Activated CD4-positive, CD25-positive, alpha-beta regulatory T cell (primary cell): ENCODE measurements around the gene CDC27.
A peak's percentile ranks its signal among the peaks of the same experiment; 100 is the strongest.
"Not testable (repeated sequence)": the region's sequence is repeated elsewhere in the genome, so short reads cannot be mapped to it uniquely, and the experiment has no call there.

Experiments
- DNase-seq, 4 experiments: peaks; one replicate each; lab custom pipeline; 2025; lab: John Stamatoyannopoulos, UW

The CDC27 gene

GRCh38 chr17:47219621-47220475, 30.8 kb upstream of the CDC27 start:
- DNase-seq, result no peak

GRCh38 chr17:47218896-47219430, 29.9 kb upstream of the CDC27 start:
- no peak for DNase-seq

- DNase-seq, result not testable (repeated sequence)
Measured at GRCh38 chr17:47217279-47217678, 28.2 kb upstream of the CDC27 start.

GRCh38 chr17:47216821-47217220, 27.7 kb upstream of the CDC27 start:
- DNase-seq, result not testable (repeated sequence)

- no peak for DNase-seq
Measured at GRCh38 chr17:47214931-47215330, 25.8 kb upstream of the CDC27 start.

GRCh38 chr17:47213540-47213939, 24.4 kb upstream of the CDC27 start:
- DNase-seq, result no peak

- no peak for DNase-seq
Measured at GRCh38 chr17:47212458-47212857, 23.4 kb upstream of the CDC27 start.

GRCh38 chr17:47210779-47211178, 21.7 kb upstream of the CDC27 start:
- DNase-seq, result no peak

- no peak for DNase-seq
Measured at GRCh38 chr17:47210105-47210504, 21.0 kb upstream of the CDC27 start.

- no peak for DNase-seq
Measured at GRCh38 chr17:47209499-47209898, 20.4 kb upstream of the CDC27 start.

- no peak for DNase-seq
Measured at GRCh38 chr17:47208744-47209488, 19.8 kb upstream of the CDC27 start, which contains the start of gene MYL4. Gene MYL4 (plus strand): TSS chr17:47209348. CDS start chr17:47209423, 75 bp downstream.

- DNase-seq, result no peak
Measured at GRCh38 chr17:47207143-47208067, 18.3 kb upstream of the CDC27 start.

GRCh38 chr17:47205419-47205963, 16.4 kb upstream of the CDC27 start:
- peak in 2 of 4 experiments; percentile 21 to 41 for DNase-seq

GRCh38 chr17:47204722-47205418, 15.8 kb upstream of the CDC27 start:
- no peak for DNase-seq

- no peak for DNase-seq
Measured at GRCh38 chr17:47203984-47204721, 15.1 kb upstream of the CDC27 start.

- DNase-seq, result no peak
Measured at GRCh38 chr17:47201166-47201565, 12.1 kb upstream of the CDC27 start.

GRCh38 chr17:47200325-47200664, 11.2 kb upstream of the CDC27 start:
- DNase-seq, result no peak

- no peak for DNase-seq
Measured at GRCh38 chr17:47199627-47200324, 10.7 kb upstream of the CDC27 start.

GRCh38 chr17:47197821-47198220, 8.7 kb upstream of the CDC27 start:
- no peak for DNase-seq
